NCI-H345 treated with DMSO at 0.1 percent for 48 hours (cell line): ENCODE data around the gene PLEK.
"Not testable (repeated sequence)": the region's sequence is repeated elsewhere in the genome, so short reads cannot be mapped to it uniquely, and the experiment has no call there.

Experiments used
- DNase-seq: peaks from one replicate; lab custom pipeline; 2025; ENCODE audit not compliant: unreplicated experiment; lab: John Stamatoyannopoulos, UW

Gene PLEK

DNA sequence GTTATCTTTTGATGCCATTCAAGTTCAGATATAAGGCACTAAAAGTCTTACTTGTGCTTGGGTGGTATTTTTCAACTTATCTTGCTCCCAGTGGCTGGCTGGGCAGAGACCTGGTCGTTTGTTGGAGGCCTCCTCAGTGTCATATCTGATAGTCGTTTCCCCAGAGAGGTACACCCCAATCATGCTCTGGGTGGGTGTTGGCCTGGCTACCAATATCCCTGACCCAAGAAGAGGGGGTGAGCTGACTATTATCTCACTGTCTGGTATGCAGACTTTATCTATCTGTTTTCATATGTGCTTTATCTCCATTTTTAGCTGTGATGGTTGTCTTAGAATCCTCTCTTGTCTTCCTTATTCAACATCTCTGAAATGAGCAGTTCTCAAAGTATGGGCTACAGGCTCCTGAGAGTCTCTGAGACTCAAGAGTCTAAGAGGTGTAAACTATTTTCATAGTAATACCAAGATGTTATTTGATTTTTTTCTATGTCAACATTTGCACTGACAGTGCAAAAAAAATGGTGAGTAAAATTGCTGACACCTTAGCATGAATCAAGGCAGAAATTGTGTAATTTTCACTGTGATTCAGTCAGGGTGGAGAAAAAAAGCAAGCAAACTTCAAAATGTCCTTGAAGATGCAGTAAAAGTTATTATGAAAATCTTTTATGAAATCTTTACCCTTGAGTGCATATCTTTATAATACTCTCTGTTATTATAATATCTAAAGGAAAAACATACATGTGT lies 12.3 kb upstream of the PLEK start:
- no peak for DNase-seq

DNA sequence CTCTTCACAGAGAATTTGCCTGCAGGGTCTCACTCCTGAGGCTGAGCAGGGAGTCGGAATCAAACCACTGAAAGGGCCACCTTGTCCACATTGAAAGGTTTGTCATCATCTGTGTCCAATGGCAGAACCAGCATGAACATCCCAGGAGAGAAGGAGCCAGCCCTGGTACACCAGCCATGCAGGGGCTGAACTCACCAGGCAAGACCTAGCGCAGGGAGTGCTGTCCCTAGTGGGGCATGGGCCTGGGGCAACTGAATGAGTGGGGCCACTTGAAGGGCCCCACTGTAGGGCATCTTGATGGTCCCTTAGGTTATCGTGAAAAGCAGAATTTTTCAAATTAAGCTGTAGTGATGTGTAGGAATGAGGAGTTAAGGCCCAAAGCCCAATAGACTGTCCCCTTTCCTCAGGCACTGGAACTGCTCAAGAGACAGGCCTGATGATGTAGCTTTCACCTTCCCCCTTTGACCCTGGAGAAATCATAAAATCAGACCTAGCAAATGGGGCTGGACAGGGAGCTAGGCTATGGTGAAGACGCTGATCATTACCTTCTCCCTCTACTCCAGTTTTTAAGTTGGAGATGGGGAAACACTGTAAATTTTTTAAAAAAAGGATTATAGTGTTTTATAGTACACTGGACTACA lies 8.4 kb upstream of the PLEK start:
- DNase-seq, result no peak

DNA sequence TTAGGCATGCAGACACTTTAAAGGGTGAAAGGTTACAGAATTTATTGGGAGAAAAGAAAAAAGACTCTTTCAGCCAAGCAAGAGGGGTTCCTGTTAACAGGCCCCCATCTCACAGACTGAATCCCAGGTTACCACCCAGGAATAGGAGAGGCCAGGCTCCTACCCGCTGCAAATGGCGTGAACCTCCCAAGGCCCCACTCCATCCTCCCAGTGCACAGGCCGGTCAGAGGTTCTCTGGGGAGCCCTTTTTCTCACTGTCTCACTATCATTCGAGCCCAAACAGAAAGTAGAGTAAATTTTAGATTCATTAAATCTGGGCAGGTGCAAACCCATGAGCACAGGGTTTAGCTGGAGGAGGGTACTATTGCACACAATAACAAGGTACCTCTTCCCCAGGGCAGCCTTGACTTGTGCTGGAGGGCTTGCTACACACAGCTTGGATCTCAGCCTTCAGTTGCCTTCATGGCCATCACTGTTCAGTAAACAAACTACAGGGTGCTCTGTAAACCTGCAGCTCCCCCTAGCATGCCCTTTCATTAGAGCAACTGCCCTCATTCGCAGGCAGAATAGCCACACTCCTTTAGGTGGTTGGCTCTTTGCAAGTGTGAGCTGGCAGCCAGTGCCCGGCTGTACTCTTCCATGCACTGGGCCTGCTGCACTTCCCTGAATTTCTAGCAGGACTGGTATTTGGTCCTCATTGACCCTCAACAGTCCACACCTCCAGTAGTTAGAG lies 7.3 kb upstream of the PLEK start:
- no peak for DNase-seq

DNA sequence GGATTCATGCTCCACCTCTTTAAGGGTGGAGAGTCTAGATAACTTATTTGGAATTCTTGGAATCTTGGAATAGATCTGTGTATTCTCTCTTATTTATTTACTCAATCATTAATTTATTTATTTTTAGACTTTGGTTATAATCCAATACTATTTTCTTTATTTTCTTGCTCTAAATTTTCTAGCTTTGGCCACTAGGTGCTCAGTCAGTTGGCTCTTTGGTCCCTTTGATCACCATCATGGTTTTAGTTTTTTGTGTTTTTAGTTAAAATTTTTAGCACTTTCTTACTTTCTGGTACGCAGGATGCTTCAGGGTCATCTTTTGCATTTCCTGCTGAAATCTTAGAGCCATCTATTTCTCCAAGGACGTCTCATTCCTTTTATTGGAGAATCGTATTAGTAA lies 5.2 kb upstream of the PLEK start:
- DNase-seq, result no peak

DNA sequence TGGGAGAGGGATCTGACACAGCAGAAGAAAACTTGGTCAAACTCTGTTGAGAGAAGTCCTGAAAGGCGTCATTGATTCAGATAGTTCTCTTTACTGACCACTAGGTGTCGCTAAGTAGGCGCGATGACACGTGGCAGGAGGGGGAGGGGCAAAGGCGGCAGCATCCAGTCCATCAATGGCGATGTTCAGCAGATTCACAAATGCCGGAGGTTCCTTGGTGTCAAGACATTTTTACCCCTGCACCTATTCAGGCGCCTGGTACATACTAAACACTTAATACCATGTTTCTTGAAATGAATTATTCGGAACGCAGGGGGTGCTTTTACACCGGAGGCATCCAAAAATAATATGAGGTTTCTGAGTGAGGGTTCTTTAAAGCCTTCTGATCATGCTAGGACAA lies 3.0 kb upstream of the PLEK start:
- peak; percentile 68 for DNase-seq

DNA sequence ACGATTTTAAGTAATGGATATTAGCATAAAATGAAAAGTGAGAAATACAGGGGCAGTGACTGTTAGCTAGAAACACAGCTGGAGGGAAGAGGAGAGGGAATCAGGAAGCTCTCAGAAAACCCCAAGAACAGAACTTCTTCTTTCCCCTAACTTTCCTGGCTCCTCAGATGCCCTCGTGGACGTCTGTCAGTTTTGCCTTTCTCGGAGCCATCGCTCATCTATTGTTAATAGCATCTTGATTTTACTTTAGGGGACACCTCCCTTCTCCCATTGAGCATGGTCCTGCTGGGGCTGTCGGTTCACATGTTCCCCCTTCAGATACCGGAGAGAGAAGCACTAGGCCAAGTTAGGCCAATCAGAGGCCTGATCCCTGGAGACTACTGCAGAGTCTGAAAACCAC lies 2.3 kb upstream of the PLEK start:
- DNase-seq, result no peak

DNA sequence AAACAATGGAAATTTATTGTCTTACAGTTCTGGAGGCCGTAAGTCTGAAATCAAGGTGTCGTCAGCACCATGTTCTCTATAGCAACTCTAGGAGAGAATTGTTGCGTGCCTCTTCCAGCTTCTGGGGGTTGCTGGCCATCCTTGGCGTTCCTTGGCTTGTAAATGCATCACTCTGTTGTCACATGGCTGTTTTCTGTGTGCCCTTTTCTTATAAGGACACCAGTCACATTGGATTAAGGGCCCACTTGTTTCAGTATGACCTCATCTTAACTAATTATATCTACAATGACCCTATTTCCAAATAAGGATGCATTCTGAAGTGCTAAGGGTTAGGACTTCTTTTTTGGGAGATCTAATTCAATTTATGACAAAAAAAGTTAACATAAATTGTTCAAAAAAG lies 1.4 kb upstream of the PLEK start:
- no peak for DNase-seq

DNA sequence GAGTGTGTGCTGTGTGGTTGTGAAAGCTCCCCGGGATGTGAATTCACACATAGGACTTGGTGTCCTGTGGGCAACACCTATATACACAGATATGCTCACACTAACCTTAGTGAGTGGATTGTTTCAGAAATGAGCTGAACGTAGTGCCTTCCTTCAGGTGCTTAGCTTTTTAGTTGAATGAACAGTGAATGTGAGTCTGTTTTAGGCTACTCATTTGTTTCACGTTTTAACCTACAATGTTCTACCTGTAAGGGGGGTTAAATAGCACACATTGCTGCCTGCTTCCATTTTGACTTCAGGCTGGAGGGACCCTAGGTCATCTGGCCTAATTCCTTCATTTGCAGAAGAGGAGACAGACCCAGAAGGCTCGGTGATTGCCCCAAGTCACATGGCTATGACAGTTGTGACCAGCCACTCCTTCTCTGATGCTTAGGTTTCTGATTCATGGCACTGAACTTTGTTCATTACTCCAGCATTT lies 1.0 kb downstream of the PLEK start:
- DNase-seq, result no peak

DNA sequence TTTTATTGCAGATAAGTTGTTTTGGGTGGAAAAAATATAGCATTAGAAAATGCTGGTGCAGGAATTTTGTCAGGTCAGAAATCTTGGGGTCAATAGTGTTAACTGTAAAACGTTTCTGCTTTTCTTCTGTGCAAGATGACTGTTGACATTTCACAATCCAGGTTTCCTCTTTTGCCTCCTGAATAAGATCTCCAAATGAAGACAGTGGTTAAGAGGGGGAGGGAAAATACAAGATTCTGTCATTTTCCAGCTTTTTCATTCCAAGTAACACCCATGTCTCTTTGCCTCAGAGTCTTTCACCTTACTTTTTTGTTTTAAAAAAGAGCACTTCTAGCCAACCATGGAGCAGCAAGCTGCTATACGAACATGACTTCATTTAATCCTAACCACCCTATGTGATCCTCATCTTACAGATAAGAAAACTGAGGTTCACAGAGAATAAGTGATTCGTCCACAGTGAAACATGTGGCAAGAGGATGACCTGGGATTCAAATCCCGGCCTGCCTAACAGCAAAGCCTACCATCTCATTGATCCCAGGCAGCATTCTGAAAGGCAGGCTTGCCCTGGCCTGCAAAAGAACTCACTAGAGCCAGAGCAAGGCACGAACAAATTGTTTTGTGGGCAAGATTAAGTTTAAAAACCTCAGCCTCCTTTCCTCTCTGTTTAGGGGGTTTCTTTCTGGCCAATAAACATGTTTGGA lies 3.0 kb downstream of the PLEK start:
- DNase-seq, result no peak

DNA sequence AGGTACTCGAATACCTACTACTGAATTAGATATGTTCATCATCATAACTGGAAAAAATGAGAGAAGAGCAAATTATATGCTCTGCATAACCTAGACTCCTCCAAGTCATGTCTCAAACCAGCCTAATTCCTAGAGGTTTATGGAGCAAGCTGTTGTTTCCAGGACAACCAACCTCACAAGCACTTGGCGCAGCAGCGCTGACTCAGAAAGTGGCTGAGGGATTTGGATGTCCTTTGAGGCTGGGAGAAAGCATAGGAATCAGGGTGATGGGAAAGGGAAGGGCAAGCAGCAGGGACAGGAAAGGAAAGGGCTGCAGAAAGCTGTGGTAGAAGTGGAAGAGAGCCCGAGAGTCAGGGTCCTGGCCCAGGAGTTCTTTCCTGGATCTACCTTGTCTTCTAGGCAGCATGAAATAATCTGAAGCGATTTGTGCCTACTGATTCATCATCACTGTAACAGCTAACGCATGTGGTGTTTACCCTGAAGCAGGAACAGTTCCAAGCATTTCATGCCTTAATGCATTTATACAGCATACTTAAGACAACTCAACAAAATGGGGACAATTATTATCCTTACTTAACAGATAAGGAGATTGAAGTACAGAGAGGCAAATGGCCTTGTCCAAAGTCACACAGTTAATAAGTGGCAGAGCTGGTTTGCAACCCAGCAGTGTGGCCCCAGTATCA lies 3.7 kb downstream of the PLEK start:
- no peak for DNase-seq

DNA sequence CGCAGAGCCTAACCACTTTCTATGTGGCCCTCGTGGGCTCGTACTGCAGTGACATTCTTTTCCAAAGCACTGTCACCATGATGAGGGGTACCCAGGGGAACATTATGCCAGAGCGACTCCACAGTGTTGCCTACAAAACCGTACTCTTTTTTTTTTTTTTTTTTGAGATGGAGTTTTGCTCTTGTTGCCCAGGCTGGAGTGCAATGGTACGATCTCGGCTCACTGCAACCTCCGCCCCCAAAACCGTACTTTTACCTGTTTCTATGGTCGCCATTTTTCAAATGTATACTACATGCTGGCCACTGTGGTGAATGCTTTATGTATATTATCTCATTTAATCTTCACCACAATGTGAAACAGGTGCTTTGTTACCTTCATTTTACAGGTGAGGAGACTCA lies 4.3 kb downstream of the PLEK start:
- DNase-seq, result no peak

DNA sequence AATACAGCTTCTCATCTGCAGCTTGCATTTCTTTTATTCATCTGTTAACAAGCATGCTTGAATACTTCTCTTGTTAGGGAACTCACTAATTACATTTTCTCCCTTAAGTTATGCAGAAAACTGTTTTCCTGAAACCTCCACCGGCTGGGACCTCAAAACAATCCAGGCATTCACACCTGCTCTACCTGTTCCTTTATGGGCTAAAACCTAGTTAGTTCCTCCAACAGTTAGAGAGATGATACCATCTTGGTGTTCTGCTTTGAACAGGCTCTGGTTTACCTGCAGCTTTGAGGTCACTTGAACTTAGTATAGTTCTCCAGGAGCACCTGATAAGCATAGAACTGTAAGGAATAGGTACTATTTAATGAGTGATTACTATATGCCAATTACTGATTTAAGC lies 6.1 kb downstream of the PLEK start:
- no peak for DNase-seq

DNA sequence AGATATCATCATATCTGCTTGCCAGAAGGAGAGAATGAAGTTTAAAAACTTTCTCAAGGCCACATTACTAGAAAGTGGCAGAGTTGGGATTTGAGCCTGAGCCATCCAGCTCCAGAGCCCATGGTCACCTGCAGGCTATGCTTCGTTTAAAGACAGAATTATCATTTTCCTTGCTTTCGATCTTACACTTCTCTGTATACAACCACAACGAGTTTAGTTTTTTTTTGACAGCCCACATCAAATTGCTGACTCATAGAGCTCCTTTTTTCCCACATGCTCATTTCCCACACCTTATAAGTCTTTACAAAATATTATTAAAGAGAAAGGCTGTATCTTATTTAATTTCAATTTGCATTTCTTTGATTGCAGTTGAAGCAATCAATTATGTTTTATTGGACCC lies 6.5 kb downstream of the PLEK start:
- DNase-seq, result no peak

DNA sequence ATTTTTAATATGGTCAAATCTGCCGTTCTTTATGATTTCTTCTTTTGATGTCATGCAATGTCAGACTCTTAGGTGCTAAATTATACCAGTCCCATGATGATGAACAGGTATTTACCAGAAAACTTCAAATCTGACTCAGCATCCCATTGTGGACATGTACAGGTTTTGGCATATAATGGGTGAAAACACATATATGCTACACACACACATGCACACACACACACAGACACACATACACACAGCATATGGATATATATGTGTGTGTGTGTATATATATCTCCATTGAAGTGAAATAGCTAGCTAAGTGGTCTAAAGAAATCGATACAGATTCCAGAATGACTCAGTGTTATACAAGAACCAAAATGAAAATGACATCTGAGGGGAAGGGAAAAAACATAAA lies 7.4 kb downstream of the PLEK start:
- DNase-seq, result no peak

DNA sequence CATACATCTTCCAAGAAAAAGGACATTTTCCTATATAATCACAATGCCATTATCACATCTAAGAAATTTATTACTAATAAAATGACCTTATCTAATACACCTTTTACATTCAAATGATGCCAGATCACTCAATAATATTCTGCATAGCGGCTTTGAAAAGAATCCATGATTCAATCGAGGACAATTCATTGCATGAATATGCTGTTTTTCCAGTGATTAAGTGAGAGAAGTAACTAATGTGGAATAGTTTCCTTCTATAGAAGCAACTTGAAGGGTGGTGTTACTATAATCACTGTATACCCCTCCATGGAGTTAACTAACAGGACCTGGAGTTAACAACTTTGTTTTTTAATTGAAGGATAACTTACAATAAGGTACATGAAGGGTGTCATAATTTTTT lies 9.1 kb downstream of the PLEK start:
- DNase-seq, result no peak

DNA sequence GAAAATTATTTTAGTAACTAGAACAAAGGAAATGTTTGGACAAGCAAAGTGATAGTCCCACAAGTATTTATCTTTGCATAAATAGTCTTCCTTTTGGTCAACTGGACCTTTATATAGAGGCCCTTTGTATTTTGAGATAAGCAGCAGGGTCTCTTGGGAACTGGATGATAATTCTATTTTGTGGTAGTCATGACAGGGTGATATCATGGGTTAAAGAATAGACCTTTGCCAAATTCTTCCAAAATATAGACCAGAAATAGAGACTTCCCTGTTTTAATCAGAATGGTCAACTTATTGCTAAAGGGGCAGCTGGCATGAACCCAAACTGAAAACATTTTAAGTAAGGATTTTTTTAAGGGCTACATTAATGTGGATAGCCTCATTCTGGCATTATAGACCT lies 10.5 kb downstream of the PLEK start:
- no peak for DNase-seq

DNA sequence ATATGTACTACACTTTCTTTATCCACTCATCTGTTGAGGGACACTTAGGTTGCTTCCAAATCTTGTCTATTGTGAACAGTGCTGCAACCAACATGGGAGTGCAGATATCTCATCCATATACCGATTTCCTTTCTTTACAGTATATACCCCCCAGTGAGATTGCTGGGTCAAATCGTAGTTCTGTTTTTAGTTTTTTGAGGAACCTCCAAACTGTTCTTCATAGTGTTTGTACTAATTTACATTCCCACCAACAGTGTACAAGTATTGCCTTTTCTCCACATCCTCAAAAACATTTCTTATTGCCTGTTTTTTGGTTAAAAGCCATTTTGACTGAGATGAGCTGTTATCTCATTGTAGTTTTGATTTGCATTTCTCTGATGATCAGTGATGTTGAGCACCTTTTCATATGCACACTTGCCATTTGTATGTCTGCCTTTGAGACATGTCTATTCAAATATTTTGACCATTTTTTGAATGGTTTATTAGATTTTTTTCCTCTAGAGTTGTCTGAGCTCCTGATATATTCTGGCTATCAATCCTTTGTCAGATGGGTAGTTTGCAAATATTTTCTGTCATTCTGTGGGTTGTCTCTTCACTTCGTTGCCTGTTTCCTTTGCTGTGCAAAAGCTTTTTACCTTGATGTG lies 12.2 kb downstream of the PLEK start:
- no peak for DNase-seq

DNA sequence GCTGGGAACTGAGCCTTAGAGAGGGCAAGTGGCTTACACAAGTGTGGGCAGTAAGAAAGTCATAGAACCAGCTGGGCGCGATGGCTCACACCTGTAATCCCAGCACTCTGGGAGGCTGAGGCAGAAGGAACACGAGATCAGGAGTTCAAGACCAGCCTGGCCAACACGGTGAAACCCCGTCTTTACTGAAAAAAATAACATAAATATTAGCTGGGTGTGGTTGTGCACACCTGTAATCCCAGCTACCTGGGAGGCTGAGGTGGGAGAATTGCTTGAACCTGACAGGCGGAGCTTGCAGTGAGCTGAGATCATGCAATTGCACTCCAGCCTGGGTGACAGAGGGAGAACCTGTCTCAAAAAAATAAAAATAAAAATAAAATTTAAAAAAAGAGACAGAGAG lies 13.7 kb downstream of the PLEK start:
- not testable (repeated sequence) for DNase-seq

DNA sequence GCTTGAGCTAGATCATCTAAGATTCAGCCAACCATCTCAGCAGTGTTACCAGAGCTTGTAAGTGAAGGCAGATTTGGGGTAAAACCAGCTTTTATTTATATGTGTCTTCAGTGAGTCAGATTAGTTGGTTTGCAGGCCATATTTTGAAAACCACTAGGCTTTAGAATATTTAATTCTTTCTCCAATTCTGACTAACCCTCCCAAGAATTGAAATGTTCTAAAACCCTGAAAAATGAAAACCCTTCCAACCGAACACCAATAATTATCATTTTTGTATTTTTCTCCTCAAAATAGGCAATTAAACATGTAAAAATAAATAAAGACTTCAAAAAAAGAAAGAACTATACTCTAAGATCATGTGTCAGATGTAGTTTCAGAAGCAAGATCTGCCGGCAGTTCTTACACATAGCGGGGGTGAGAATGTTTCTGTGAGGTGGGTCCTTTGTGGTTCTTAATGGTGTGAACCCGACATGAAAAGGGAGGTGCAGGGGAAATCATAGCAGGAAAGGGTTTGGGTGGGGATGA lies 14.2 kb downstream of the PLEK start:
- no peak for DNase-seq

DNA sequence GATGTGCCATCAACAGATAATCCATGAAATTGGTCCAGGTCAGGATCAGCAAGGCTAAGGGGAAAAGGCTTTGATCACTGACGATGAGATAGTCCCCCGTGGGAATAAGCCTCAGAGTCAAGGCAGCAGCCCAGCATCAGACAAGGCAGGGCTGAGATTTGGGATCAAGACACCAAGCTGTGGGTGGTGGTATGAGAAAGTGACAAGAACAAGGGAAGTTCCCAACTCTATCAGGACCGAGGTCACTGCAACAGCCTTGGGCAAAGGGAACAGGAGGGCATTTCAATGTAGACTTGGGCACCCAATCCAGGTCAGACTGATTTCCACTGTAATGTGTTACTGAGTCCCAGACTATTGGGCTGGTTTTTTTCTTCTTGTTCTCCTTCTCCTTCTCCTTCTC lies 18.7 kb downstream of the PLEK start:
- DNase-seq, result no peak
